ENCODE data around the gene NATD1.

DNA sequence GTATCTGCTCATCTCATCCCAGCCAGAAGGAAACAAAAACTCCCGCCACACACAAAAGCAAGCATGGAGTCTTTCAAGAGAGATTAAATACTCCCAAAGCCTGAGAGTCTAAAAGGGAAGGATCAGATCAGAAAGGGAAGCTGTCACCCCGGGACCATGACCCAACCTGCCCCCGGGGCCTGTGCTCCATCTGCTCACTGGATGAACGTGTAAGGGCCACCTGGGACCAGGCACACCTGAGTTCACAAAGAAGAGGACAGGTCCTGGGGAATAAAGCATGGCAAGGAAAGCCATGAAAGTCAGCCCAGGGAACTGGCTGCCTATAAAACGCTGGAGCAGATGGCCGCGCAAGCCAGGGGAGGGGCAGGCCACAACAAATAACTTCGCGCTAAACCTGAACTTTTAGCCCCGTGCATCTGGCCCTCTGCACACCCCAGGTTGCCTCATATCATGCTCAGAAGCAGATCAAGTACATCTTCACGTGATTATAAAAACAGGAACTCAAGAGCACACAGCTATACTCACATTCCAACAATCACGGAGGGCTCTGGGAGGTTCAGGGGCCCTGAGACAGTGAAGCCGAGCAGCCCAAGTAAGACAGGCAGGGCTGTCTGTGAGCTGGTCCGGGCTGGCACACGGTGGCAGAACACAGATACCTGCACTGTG lies 42.7 kb downstream of the NATD1 start:
- peak; percentile 14 for TF ChIP-seq POLR2AphosphoS5 (IDR thresholded peaks at IDR 0.05)
- TF ChIP-seq, protein P1, sequence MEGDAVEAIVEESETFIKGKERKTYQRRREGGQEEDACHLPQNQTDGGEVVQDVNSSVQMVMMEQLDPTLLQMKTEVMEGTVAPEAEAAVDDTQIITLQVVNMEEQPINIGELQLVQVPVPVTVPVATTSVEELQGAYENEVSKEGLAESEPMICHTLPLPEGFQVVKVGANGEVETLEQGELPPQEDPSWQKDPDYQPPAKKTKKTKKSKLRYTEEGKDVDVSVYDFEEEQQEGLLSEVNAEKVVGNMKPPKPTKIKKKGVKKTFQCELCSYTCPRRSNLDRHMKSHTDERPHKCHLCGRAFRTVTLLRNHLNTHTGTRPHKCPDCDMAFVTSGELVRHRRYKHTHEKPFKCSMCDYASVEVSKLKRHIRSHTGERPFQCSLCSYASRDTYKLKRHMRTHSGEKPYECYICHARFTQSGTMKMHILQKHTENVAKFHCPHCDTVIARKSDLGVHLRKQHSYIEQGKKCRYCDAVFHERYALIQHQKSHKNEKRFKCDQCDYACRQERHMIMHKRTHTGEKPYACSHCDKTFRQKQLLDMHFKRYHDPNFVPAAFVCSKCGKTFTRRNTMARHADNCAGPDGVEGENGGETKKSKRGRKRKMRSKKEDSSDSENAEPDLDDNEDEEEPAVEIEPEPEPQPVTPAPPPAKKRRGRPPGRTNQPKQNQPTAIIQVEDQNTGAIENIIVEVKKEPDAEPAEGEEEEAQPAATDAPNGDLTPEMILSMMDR (IDR thresholded peaks at IDR 0.05) = no peak
